ENCODE results near the gene PCDHA8.

DNA sequence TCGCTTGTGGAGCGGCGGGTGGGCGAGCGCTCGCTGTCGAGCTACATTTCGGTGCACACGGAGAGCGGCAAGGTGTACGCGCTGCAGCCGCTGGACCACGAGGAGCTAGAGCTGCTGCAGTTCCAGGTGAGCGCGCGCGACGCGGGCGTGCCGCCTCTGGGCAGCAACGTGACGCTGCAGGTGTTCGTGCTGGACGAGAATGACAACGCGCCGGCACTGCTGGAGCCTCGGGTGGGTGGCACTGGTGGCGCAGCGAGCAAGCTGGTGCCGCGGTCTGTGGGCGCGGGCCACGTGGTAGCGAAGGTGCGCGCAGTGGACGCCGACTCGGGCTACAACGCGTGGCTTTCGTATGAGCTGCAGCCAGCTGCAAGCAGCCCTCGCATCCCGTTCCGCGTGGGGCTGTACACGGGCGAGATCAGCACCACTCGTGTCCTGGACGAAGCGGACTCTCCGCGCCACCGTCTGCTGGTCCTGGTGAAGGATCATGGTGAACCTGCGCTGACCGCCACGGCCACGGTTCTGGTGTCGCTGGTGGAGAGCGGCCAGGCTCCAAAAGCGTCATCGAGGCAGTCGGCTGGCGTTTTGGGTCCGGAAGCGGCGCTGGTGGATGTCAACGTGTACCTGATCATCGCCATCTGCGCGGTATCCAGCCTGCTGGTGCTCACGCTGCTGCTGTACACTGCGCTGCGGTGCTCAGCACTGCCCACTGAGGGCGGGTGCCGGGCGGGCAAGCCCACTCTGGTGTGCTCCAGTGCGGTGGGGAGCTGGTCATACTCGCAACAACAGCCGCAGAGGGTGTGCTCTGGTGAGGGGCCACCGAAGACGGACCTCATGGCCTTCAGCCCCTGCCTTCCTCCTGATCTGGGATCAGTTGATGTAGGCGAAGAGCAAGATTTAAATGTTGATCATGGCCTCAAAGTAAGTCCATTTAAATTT lies 2.1 kb downstream of the PCDHA8 start:
- TF ChIP-seq, protein P1, sequence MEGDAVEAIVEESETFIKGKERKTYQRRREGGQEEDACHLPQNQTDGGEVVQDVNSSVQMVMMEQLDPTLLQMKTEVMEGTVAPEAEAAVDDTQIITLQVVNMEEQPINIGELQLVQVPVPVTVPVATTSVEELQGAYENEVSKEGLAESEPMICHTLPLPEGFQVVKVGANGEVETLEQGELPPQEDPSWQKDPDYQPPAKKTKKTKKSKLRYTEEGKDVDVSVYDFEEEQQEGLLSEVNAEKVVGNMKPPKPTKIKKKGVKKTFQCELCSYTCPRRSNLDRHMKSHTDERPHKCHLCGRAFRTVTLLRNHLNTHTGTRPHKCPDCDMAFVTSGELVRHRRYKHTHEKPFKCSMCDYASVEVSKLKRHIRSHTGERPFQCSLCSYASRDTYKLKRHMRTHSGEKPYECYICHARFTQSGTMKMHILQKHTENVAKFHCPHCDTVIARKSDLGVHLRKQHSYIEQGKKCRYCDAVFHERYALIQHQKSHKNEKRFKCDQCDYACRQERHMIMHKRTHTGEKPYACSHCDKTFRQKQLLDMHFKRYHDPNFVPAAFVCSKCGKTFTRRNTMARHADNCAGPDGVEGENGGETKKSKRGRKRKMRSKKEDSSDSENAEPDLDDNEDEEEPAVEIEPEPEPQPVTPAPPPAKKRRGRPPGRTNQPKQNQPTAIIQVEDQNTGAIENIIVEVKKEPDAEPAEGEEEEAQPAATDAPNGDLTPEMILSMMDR (IDR thresholded peaks at IDR 0.05), result no peak
- no peak for TF ChIP-seq POLR2A (IDR thresholded peaks at IDR 0.05)
